GM21717 (cell line): ENCODE measurements around the gene CORO2A.

Experiments
- ATAC-seq: cut with Tn5 transposase; IDR thresholded peaks from one replicate; pipeline ENCODE4 v1.9.1; 2021; ENCODE audit warnings: mild to moderate bottlenecking, moderate library complexity; ENCODE audit not compliant: unreplicated experiment

Gene CORO2A

GRCh38 chr9:98220911-98221310, 28.5 kb upstream of the CORO2A start:
- no peak for ATAC-seq

GRCh38 chr9:98219794-98220370, 27.4 kb upstream of the CORO2A start:
- ATAC-seq, result no peak

GRCh38 chr9:98219364-98219716, 26.9 kb upstream of the CORO2A start:
- ATAC-seq, result no peak

- no peak for ATAC-seq
Measured at GRCh38 chr9:98218562-98219363, 26.3 kb upstream of the CORO2A start.

GRCh38 chr9:98217255-98217654, 24.8 kb upstream of the CORO2A start:
- ATAC-seq, result no peak

- no peak for ATAC-seq
Measured at GRCh38 chr9:98216391-98216790, 24.0 kb upstream of the CORO2A start.

- no peak for ATAC-seq
Measured at GRCh38 chr9:98215821-98216220, 23.4 kb upstream of the CORO2A start.

- ATAC-seq, result no peak
Measured at GRCh38 chr9:98215271-98215670, 22.8 kb upstream of the CORO2A start.

- ATAC-seq, result no peak
Measured at GRCh38 chr9:98214811-98215210, 22.4 kb upstream of the CORO2A start.

GRCh38 chr9:98211260-98211659, 18.8 kb upstream of the CORO2A start:
- ATAC-seq, result no peak

GRCh38 chr9:98210435-98210834, 18.0 kb upstream of the CORO2A start:
- no peak for ATAC-seq

- no peak for ATAC-seq
Measured at GRCh38 chr9:98209530-98209929, 17.1 kb upstream of the CORO2A start.

- no peak for ATAC-seq
Measured at GRCh38 chr9:98208635-98209034, 16.2 kb upstream of the CORO2A start.

- ATAC-seq, result no peak
Measured at GRCh38 chr9:98207606-98208005, 15.2 kb upstream of the CORO2A start.

GRCh38 chr9:98206754-98207153, 14.3 kb upstream of the CORO2A start:
- ATAC-seq, result no peak

GRCh38 chr9:98204692-98205091, 12.3 kb upstream of the CORO2A start:
- ATAC-seq, result no peak

GRCh38 chr9:98203153-98203552, 10.7 kb upstream of the CORO2A start:
- ATAC-seq, result no peak

- ATAC-seq, result no peak
Measured at GRCh38 chr9:98202252-98202651, 9.8 kb upstream of the CORO2A start.

GRCh38 chr9:98201749-98202148, 9.3 kb upstream of the CORO2A start:
- ATAC-seq, result no peak

GRCh38 chr9:98201102-98201501, 8.7 kb upstream of the CORO2A start:
- no peak for ATAC-seq

- ATAC-seq, result no peak
Measured at GRCh38 chr9:98199388-98200033, 7.1 kb upstream of the CORO2A start.

GRCh38 chr9:98195671-98196070, 3.2 kb upstream of the CORO2A start:
- ATAC-seq, result no peak
